ENCODE data around the gene CETN3.

DNA sequence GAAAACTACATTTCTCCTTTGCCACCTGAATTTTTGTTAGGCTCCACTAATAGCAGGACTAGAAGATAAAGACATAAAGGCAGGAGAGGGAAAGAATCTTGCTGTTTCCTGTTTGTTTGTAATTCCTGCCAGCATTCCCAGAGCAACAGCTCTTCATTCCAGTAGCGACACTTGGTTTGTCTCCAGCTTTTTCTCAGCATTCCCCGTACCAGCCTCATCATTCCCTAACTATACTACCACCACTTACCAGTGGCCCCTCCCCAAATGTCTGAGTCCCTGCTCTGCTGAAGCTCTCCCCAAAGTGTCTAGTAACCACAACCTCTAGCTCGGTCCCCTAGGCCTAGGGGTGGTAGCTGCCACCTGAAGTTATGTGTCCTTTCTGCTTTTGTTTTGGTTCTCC lies 18.6 kb downstream of the CETN3 start:
- TF ChIP-seq, protein P1, sequence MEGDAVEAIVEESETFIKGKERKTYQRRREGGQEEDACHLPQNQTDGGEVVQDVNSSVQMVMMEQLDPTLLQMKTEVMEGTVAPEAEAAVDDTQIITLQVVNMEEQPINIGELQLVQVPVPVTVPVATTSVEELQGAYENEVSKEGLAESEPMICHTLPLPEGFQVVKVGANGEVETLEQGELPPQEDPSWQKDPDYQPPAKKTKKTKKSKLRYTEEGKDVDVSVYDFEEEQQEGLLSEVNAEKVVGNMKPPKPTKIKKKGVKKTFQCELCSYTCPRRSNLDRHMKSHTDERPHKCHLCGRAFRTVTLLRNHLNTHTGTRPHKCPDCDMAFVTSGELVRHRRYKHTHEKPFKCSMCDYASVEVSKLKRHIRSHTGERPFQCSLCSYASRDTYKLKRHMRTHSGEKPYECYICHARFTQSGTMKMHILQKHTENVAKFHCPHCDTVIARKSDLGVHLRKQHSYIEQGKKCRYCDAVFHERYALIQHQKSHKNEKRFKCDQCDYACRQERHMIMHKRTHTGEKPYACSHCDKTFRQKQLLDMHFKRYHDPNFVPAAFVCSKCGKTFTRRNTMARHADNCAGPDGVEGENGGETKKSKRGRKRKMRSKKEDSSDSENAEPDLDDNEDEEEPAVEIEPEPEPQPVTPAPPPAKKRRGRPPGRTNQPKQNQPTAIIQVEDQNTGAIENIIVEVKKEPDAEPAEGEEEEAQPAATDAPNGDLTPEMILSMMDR (IDR thresholded peaks at IDR 0.05 in 2 of 3, conservative IDR thresholded peaks at IDR 0.05 in 1 of 3; ENCODE audit: insufficient read depth in 2 of 3, low read depth in 1 of 3, low read length in 3 of 3): no peak
- TF ChIP-seq HNRNPLL (IDR thresholded peaks at IDR 0.05; ENCODE audit: low read depth, low read length, poor library complexity, severe bottlenecking) (no peak), GABPB2 (CRISPR knock-in tag; conservative IDR thresholded peaks at IDR 0.05) (no peak), NFIC (IDR thresholded peaks at IDR 0.05) (no peak), CCAR2 (IDR thresholded peaks at IDR 0.05; ENCODE audit: low read depth, low read length) (no peak), NR2F6 (CRISPR knock-in tag; IDR thresholded peaks at IDR 0.05) (no peak)

Measured in K562 (cell line).